Measurements from ENCODE around the gene ADTRP.

- TF ChIP-seq POLR2AphosphoS5 (IDR thresholded peaks at IDR 0.05; ENCODE audit: low read length) (no peak), EED (IDR thresholded peaks at IDR 0.05; ENCODE audit: low read depth) (no peak)
- TF ChIP-seq, protein P1, sequence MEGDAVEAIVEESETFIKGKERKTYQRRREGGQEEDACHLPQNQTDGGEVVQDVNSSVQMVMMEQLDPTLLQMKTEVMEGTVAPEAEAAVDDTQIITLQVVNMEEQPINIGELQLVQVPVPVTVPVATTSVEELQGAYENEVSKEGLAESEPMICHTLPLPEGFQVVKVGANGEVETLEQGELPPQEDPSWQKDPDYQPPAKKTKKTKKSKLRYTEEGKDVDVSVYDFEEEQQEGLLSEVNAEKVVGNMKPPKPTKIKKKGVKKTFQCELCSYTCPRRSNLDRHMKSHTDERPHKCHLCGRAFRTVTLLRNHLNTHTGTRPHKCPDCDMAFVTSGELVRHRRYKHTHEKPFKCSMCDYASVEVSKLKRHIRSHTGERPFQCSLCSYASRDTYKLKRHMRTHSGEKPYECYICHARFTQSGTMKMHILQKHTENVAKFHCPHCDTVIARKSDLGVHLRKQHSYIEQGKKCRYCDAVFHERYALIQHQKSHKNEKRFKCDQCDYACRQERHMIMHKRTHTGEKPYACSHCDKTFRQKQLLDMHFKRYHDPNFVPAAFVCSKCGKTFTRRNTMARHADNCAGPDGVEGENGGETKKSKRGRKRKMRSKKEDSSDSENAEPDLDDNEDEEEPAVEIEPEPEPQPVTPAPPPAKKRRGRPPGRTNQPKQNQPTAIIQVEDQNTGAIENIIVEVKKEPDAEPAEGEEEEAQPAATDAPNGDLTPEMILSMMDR (IDR thresholded peaks at IDR 0.05 in 2 of 3, conservative IDR thresholded peaks at IDR 0.05 in 1 of 3; ENCODE audit: control insufficient read depth in 2 of 3, extremely low read depth in 1 of 3, insufficient read depth in 1 of 3, low read depth in 3 of 3, low read length in 3 of 3) = no peak
These were observed 74.9 kb downstream of the ADTRP start for GRCh38 chr6:11703725-11704124.
